K562 (cell line): ENCODE measurements around the gene FBN3. TPM values are rescaled to one million over a fixed set of nuclear protein-coding genes. Genes with fewer than 3 reads are reported as not detected.

Source experiments
- MECOM ChIP-seq: fragments of 250-450 bp; sonication (Bioruptor Pico); IDR thresholded peaks from 2 replicates; pipeline ENCODE4 v1.8.0; 2022; ENCODE audit warnings: inconsistent platforms
- MTA2 ChIP-seq: fragments of 450-650 bp; IDR thresholded peaks from 2 replicates; pipeline ENCODE4 v1.6.1; 2016; ENCODE audit warnings: low read depth
- NR4A1 ChIP-seq, 2 experiments: fragments of 250-450 bp in 1 of 2; fragments of 450-650 bp in 1 of 2; sonication (Bioruptor Pico) in 1 of 2; IDR thresholded peaks; 2 replicates each; pipeline versions ENCODE4 v1.4.0 to v1.6.1; 2016 to 2020; ENCODE audit warnings: mild to moderate bottlenecking in 2 of 2, missing compliant biosample characterization in 1 of 2, missing genetic modification characterization in 1 of 2, moderate library complexity in 1 of 2
- SMAD3 ChIP-seq: fragments of 450-650 bp; formaldehyde crosslinking; conservative IDR thresholded peaks from 2 replicates; pipeline ENCODE4 v1.4.0; 2020; ENCODE audit warnings: mild to moderate bottlenecking
- ZNF134 ChIP-seq: fragments of 250-450 bp; sonication (Bioruptor Pico); conservative IDR thresholded peaks from 2 replicates; pipeline ENCODE4 v1.4.0; 2020
- polyA plus RNA-seq, 8 experiments: library from polyadenylated mRNA; depleted of rRNA in 4 of 8; stranded (reverse) in 5 of 8; unstranded in 3 of 8; fragments of >200 nt; fragmentation: Nextera tagmentation in 2 of 8; fragmentation: Illumina TruSeq in 1 of 8; extraction: Ambion mirVana in 2 of 8; extraction: Trizol in 1 of 8; gene quantifications; 2 replicates each; pipeline versions ENCODE4 v1.2.1 to v1.2.3, GENCODE V29; 2011 to 2014; ENCODE audit warnings: inconsistent platforms in 1 of 8, missing spikeins in 1 of 8
- total RNA-seq, 7 experiments: library from RNA; depleted of rRNA in 6 of 7; stranded (reverse); fragments of >200 nt in 6 of 7; fragmentation: Illumina TruSeq in 2 of 7; extraction: Trizol in 2 of 7; gene quantifications; 2 replicates each; pipeline versions ENCODE4 v1.2.1 to v1.2.3, GENCODE V29; 2011 to 2021; ENCODE audit warnings: low replicate concordance in 1 of 7
- TF ChIP-seq, protein P1 (sequence below): fragments of 450-650 bp; IDR thresholded peaks from 2 replicates; pipeline ENCODE4 v1.6.1; 2016; ENCODE audit warnings: mild to moderate bottlenecking, moderate library complexity
- TF ChIP-seq, protein P2 (sequence below): fragments of 250-450 bp; sonication (Bioruptor Pico); IDR thresholded peaks from 2 replicates; pipeline ENCODE4 v1.8.0; 2021; ENCODE audit warnings: mild to moderate bottlenecking, moderate library complexity

The FBN3 gene
- total and polyA plus RNA-seq, 9 of the 15 experiments (the other 6 are each of a cell fraction or from before 2014, with no cell fraction given): under 0.01 to 0.29 (median 0.01) TPM; not detected in 4

DNA sequence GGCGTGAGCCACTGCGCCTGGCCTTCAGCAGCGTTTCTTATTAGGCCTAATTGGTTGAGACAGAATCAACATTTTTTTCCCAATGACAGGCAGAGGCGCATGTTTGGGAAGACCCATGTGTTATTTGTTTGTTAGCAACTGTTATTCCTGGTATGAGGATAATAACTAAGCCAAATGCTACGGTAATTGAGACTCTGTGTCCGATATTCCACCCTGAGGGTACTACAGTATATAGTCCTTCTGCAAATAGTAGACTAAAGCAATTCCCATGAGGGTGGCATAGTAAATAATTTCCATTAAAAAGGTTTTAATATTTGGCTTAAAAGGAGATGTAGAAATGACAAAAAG, 115.2 kb downstream of the FBN3 start (continued):
- TF ChIP-seq, protein P1, sequence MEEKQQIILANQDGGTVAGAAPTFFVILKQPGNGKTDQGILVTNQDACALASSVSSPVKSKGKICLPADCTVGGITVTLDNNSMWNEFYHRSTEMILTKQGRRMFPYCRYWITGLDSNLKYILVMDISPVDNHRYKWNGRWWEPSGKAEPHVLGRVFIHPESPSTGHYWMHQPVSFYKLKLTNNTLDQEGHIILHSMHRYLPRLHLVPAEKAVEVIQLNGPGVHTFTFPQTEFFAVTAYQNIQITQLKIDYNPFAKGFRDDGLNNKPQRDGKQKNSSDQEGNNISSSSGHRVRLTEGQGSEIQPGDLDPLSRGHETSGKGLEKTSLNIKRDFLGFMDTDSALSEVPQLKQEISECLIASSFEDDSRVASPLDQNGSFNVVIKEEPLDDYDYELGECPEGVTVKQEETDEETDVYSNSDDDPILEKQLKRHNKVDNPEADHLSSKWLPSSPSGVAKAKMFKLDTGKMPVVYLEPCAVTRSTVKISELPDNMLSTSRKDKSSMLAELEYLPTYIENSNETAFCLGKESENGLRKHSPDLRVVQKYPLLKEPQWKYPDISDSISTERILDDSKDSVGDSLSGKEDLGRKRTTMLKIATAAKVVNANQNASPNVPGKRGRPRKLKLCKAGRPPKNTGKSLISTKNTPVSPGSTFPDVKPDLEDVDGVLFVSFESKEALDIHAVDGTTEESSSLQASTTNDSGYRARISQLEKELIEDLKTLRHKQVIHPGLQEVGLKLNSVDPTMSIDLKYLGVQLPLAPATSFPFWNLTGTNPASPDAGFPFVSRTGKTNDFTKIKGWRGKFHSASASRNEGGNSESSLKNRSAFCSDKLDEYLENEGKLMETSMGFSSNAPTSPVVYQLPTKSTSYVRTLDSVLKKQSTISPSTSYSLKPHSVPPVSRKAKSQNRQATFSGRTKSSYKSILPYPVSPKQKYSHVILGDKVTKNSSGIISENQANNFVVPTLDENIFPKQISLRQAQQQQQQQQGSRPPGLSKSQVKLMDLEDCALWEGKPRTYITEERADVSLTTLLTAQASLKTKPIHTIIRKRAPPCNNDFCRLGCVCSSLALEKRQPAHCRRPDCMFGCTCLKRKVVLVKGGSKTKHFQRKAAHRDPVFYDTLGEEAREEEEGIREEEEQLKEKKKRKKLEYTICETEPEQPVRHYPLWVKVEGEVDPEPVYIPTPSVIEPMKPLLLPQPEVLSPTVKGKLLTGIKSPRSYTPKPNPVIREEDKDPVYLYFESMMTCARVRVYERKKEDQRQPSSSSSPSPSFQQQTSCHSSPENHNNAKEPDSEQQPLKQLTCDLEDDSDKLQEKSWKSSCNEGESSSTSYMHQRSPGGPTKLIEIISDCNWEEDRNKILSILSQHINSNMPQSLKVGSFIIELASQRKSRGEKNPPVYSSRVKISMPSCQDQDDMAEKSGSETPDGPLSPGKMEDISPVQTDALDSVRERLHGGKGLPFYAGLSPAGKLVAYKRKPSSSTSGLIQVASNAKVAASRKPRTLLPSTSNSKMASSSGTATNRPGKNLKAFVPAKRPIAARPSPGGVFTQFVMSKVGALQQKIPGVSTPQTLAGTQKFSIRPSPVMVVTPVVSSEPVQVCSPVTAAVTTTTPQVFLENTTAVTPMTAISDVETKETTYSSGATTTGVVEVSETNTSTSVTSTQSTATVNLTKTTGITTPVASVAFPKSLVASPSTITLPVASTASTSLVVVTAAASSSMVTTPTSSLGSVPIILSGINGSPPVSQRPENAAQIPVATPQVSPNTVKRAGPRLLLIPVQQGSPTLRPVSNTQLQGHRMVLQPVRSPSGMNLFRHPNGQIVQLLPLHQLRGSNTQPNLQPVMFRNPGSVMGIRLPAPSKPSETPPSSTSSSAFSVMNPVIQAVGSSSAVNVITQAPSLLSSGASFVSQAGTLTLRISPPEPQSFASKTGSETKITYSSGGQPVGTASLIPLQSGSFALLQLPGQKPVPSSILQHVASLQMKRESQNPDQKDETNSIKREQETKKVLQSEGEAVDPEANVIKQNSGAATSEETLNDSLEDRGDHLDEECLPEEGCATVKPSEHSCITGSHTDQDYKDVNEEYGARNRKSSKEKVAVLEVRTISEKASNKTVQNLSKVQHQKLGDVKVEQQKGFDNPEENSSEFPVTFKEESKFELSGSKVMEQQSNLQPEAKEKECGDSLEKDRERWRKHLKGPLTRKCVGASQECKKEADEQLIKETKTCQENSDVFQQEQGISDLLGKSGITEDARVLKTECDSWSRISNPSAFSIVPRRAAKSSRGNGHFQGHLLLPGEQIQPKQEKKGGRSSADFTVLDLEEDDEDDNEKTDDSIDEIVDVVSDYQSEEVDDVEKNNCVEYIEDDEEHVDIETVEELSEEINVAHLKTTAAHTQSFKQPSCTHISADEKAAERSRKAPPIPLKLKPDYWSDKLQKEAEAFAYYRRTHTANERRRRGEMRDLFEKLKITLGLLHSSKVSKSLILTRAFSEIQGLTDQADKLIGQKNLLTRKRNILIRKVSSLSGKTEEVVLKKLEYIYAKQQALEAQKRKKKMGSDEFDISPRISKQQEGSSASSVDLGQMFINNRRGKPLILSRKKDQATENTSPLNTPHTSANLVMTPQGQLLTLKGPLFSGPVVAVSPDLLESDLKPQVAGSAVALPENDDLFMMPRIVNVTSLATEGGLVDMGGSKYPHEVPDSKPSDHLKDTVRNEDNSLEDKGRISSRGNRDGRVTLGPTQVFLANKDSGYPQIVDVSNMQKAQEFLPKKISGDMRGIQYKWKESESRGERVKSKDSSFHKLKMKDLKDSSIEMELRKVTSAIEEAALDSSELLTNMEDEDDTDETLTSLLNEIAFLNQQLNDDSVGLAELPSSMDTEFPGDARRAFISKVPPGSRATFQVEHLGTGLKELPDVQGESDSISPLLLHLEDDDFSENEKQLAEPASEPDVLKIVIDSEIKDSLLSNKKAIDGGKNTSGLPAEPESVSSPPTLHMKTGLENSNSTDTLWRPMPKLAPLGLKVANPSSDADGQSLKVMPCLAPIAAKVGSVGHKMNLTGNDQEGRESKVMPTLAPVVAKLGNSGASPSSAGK: 0 out of 2 replicates have a peak, but pooled peaks have one; percentile 64
- no peak for TF ChIP-seq NR4A1 (CRISPR knock-in tag; IDR thresholded peaks at IDR 0.05)
- no peak for TF ChIP-seq NR4A1 (tag; IDR thresholded peaks at IDR 0.05)
- no peak for TF ChIP-seq SMAD3 (CRISPR knock-in tag)
- TF ChIP-seq MTA2: no peak
- TF ChIP-seq MECOM (CRISPR knock-in tag): peak; percentile 70; the same call in 1 of the 2 replicates
- TF ChIP-seq ZNF134 (CRISPR knock-in tag): no peak
- TF ChIP-seq, protein P2, sequence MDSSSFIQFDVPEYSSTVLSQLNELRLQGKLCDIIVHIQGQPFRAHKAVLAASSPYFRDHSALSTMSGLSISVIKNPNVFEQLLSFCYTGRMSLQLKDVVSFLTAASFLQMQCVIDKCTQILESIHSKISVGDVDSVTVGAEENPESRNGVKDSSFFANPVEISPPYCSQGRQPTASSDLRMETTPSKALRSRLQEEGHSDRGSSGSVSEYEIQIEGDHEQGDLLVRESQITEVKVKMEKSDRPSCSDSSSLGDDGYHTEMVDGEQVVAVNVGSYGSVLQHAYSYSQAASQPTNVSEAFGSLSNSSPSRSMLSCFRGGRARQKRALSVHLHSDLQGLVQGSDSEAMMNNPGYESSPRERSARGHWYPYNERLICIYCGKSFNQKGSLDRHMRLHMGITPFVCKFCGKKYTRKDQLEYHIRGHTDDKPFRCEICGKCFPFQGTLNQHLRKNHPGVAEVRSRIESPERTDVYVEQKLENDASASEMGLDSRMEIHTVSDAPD (CRISPR knock-in tag): no peak
